ENCODE measurements around the gene SERPINB13.

- no peak for TF ChIP-seq CTCF (IDR thresholded peaks at IDR 0.05)
- TF ChIP-seq POLR2A (IDR thresholded peaks at IDR 0.05): no peak
Observed at GRCh38 chr18:63596964-63597363, 9.8 kb downstream of the SERPINB13 start.
